NAMALWA (cell line): Measurements from ENCODE around the gene SCNM1.

Experiments used
- DNase-seq: peaks from one replicate; pipeline ENCODE4 v3.0.0-alpha.2; 2015; ENCODE audit warnings: low spot score

The SCNM1 gene

GRCh38 chr1:151165738-151166504 lies at the start of gene SCNM1, which contains the start of gene LYSMD1:
Gene SCNM1, plus strand, starts transcription at chr1:151166144. Its CDS starts 9 bp downstream, at chr1:151166153.
Gene LYSMD1, minus strand, starts transcription at chr1:151165902. Its CDS starts 644 bp downstream, at chr1:151165258.
- peak; percentile 100 for DNase-seq

- no peak for DNase-seq
Measured at GRCh38 chr1:151124763-151125403, 41.1 kb upstream of the SCNM1 start.

GRCh38 chr1:151128800-151129199 lies 37.1 kb upstream of the SCNM1 start:
- no peak for DNase-seq

GRCh38 chr1:151130987-151131586 lies 34.9 kb upstream of the SCNM1 start:
- no peak for DNase-seq

GRCh38 chr1:151131701-151132334 lies 34.1 kb upstream of the SCNM1 start:
- no peak for DNase-seq

GRCh38 chr1:151132335-151133017 lies 33.5 kb upstream of the SCNM1 start:
- DNase-seq, result no peak

GRCh38 chr1:151133018-151133806 lies 32.7 kb upstream of the SCNM1 start:
- DNase-seq, result no peak

GRCh38 chr1:151134396-151134795 lies 31.5 kb upstream of the SCNM1 start:
- no peak for DNase-seq

GRCh38 chr1:151134991-151135390 lies 31.0 kb upstream of the SCNM1 start:
- no peak for DNase-seq

GRCh38 chr1:151135433-151136385 lies 30.2 kb upstream of the SCNM1 start:
- DNase-seq, result peak; percentile 10

GRCh38 chr1:151137789-151138188 lies 28.2 kb upstream of the SCNM1 start:
- DNase-seq, result no peak

GRCh38 chr1:151142411-151143056 lies 23.4 kb upstream of the SCNM1 start:
- DNase-seq, result no peak

- DNase-seq, result no peak
Measured at GRCh38 chr1:151143057-151143435, 22.9 kb upstream of the SCNM1 start.

- DNase-seq, result no peak
Measured at GRCh38 chr1:151143986-151144385, 22.0 kb upstream of the SCNM1 start.

- no peak for DNase-seq
Measured at GRCh38 chr1:151144474-151145303, 21.3 kb upstream of the SCNM1 start.

GRCh38 chr1:151145304-151146071 lies 20.5 kb upstream of the SCNM1 start:
- no peak for DNase-seq

- DNase-seq, result no peak
Measured at GRCh38 chr1:151146072-151146411, 19.9 kb upstream of the SCNM1 start.
